ENCODE results near the gene CTSF.

- TF ChIP-seq CTCF (IDR thresholded peaks at IDR 0.05; ENCODE audit: low read depth, low read length): no peak
- TF ChIP-seq EZH2phosphoT487 (IDR thresholded peaks at IDR 0.05; ENCODE audit: low read depth): no peak
These were observed 9.1 kb downstream of the CTSF start for GRCh38 chr11:66559142-66559865.

Measured in OCI-LY3 (cell line).